ENCODE results near the gene ASXL2. TPM values are rescaled to one million over a fixed set of nuclear protein-coding genes. Genes with fewer than 3 reads are reported as not detected.

Gene ASXL2
- total RNA-seq, 1 experiment from 2014 or later, result 34.5 TPM

GRCh38 chr2:25742501-25742900, 135.8 kb downstream of the ASXL2 start:
- DNase-seq (ENCODE audit: low spot score), result no peak
- intact Hi-C loops (cut with micrococcal nuclease; ENCODE audit: unreplicated experiment), result no loop called here
- Histone ChIP-seq H3K27me3 (replicated peaks; ENCODE audit: insufficient read depth, low read depth, low read length, poor library complexity) (no peaks in the 10 kb centered on the region), H3K27ac (ENCODE audit: low read depth, low read length, poor library complexity, severe bottlenecking) (no peak overlapping the region), H3K4me1 (ENCODE audit: insufficient read depth, low read length, poor library complexity, severe bottlenecking) (peaks cover 19% of the 10 kb centered on the region), H3K9me3 (ENCODE audit: low read depth, low read length, poor library complexity, severe bottlenecking) (no peaks in the 10 kb centered on the region), H3K36me3 (ENCODE audit: insufficient read depth, low read length, poor library complexity, severe bottlenecking) (peaks cover 6% of the 10 kb centered on the region), H3K4me3 (ENCODE audit: low read depth, low read length, poor library complexity, severe bottlenecking) (no peak overlapping the region)
- ChIA-PET POLR2A (ENCODE audit: low non-redundant PET) (no interaction called here), CTCF (no interaction called here)
- BruUV-seq (replicated peaks), result TSS peak; percentile 2
- TF ChIP-seq CTCF (conservative IDR thresholded peaks at IDR 0.05; ENCODE audit: low read depth, low read length) (no peak), EZH2 (IDR thresholded peaks at IDR 0.05; ENCODE audit: borderline replicate concordance, low read depth, low read length, poor library complexity, severe bottlenecking) (no peak)

GRCh38 chr2:25740810-25741381, 137.4 kb downstream of the ASXL2 start:
- intact Hi-C loops (cut with micrococcal nuclease; ENCODE audit: unreplicated experiment), result no loop called here
- Histone ChIP-seq H3K4me1 (ENCODE audit: insufficient read depth, low read length, poor library complexity, severe bottlenecking) (peaks cover 19% of the 10 kb centered on the region), H3K27ac (ENCODE audit: low read depth, low read length, poor library complexity, severe bottlenecking) (peak overlapping the region; percentile 63), H3K27me3 (replicated peaks; ENCODE audit: insufficient read depth, low read depth, low read length, poor library complexity) (no peaks in the 10 kb centered on the region), H3K9me3 (ENCODE audit: low read depth, low read length, poor library complexity, severe bottlenecking) (no peaks in the 10 kb centered on the region), H3K36me3 (ENCODE audit: insufficient read depth, low read length, poor library complexity, severe bottlenecking) (peaks cover 6% of the 10 kb centered on the region), H3K4me3 (ENCODE audit: low read depth, low read length, poor library complexity, severe bottlenecking) (no peak overlapping the region)
- ChIA-PET CTCF (interaction anchor here (0.6 kb wide), 2 partner anchors 49 to 919 kb away, joined by 3 to 4 read pairs; no protein-coding TSS in a partner anchor), POLR2A (ENCODE audit: low non-redundant PET) (no interaction called here)
- TF ChIP-seq EZH2 (IDR thresholded peaks at IDR 0.05; ENCODE audit: borderline replicate concordance, low read depth, low read length, poor library complexity, severe bottlenecking) (no peak), CTCF (conservative IDR thresholded peaks at IDR 0.05; ENCODE audit: low read depth, low read length) (no peak)
- peak; percentile 92 for DNase-seq (ENCODE audit: low spot score)
- no TSS peak for BruUV-seq (replicated peaks)

DNA sequence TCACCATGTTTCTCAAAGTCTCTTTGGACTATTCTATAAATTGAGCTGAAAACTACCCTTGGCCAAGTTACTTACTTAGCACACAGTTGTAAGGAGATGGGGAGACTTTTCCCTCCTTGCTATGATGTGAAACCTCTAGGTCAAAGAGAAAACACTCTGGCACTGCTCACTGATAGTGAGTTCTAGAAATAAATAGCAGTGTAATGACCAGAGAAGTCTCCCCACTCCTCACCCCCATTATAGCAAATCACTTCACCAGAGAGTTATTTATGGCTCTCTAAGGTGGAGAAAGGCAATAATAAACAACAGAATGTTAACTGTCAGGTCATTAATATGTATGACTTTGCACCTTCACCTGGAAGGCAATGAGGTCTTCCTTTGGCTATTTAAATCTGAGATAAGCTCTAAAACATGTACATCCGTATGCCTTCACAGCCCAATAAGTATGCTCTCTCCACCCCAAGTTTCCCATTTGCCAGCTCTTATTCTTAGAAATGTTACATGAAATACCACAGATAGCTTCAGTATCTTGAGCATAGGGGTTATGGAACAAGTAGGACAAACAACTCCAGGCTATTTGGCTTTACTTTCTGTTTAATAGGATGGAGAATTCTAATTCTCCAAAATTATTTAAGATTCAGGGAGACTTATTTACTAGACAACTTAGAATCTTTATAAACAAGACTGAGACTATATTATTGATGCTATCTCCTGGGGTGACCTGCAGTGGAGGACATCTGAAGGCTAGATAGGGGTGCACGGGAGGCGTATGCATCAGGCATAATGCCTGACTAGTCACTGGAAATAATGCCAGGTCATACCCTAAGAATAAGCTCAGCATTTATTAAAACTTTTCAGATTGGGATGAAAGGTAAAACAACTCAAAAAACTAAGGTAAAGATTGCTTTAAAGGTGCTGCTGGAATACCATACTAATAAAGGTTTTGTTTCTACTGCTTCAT, 139.6 kb downstream of the ASXL2 start:
- no peak for DNase-seq (ENCODE audit: low spot score)
- BruUV-seq (replicated peaks), result no TSS peak
- H3K9me3 ChIP-seq (ENCODE audit: low read depth, low read length, poor library complexity, severe bottlenecking), result no peaks in the 10 kb centered on the region
- peaks cover 4% of the 10 kb centered on the region for H3K36me3 ChIP-seq (ENCODE audit: insufficient read depth, low read length, poor library complexity, severe bottlenecking)
- intact Hi-C loops (cut with micrococcal nuclease; ENCODE audit: unreplicated experiment), result no loop called here
- peaks cover 19% of the 10 kb centered on the region for H3K4me1 ChIP-seq (ENCODE audit: insufficient read depth, low read length, poor library complexity, severe bottlenecking)
- ChIA-PET POLR2A (ENCODE audit: low non-redundant PET) (interaction anchor here (0.5 kb wide), 1 partner anchor 88 kb away, joined by 8 read pairs; no protein-coding TSS in a partner anchor), CTCF (no interaction called here)
- H3K27me3 ChIP-seq (replicated peaks; ENCODE audit: insufficient read depth, low read depth, low read length, poor library complexity), result no peaks in the 10 kb centered on the region
- no peak overlapping the region for H3K4me3 ChIP-seq (ENCODE audit: low read depth, low read length, poor library complexity, severe bottlenecking)
- no peak for TF ChIP-seq EZH2 (IDR thresholded peaks at IDR 0.05; ENCODE audit: borderline replicate concordance, low read depth, low read length, poor library complexity, severe bottlenecking)
- TF ChIP-seq CTCF (conservative IDR thresholded peaks at IDR 0.05; ENCODE audit: low read depth, low read length), result no peak
- H3K27ac ChIP-seq (ENCODE audit: low read depth, low read length, poor library complexity, severe bottlenecking), result no peak overlapping the region
